Hematopoietic multipotent progenitor cell treated with erythropoietin and hydrocortisone succinate and interleukin-3 and kit ligand, for 8 days (in vitro differentiated cells): ENCODE results near the gene ARHGAP4.

Source experiments
- DNase-seq: peaks from one replicate; pipeline ENCODE4 v3.0.0-alpha.2; 2015

Gene ARHGAP4

DNA sequence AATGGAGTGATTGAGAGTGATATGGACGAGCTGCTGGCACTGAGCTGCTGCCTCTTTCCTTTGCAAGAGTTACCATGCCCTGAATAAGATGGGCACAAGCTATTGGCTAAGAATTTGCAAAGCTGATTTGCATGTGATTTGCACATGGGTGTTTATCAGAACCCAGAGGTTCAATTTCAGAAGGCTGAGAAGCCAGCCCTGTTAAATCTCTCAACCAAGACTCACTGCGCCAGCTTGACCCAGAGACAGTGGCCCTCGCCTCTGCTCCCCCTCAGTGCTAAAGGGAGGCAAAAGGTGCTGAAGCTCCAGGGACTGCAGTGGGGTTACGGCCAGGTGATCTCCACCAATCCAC lies 701 bp downstream of the ARHGAP4 start:
- peak; percentile 40 for DNase-seq

- DNase-seq: peak; percentile 58
These were observed 1.8 kb downstream of the ARHGAP4 start for GRCh38 chrX:153924149-153924861.

DNA sequence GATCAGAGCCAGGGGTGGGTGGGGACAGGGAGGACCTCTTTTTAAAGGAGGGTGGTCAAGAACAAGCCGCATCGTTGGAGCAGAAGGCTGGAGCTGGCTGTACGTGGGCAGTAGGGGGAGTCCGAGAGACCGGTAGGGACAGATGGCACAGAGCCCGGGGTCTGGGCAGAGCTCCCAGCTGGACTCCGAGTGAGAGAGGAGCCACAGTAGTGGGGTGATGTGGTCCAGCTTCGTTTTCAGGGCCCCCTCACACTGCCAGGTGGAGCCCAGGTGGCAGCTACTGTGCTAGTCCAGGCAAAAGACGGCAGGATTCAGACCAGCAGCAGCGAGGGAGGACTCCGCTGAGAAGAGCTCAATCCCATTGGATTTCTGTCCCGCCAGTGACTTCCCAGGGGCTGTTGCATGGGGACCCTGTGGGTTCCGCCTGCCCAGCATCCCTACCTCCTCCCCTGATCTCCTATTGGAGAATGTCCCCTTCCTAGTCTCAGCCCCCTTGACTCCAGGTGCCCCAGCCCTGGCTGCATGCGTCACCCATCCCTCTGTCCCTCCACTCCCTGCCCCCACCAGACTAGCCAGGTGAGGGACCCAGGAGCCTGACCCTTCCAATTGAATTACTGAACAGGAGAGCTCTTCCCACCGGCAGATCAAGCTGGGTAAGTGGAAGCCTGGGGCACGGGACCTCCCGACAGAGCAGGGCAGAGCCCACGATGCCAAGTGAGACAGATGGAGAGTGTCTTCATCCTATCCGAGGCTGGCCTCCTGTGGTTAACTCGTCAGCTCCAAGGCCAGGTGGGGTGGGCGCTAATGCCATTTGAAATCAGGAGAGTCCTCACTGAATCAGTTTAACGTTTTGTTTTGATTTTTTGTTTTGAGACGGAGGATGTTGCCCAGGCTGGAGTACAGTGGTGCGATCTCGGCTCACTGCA lies 2.9 kb downstream of the ARHGAP4 start:
- peak; percentile 30 for DNase-seq

- DNase-seq: no peak
These were observed 4.3 kb downstream of the ARHGAP4 start for GRCh38 chrX:153921511-153922446.

- no peak for DNase-seq
These were observed 5.0 kb downstream of the ARHGAP4 start for GRCh38 chrX:153921070-153921469.

DNA sequence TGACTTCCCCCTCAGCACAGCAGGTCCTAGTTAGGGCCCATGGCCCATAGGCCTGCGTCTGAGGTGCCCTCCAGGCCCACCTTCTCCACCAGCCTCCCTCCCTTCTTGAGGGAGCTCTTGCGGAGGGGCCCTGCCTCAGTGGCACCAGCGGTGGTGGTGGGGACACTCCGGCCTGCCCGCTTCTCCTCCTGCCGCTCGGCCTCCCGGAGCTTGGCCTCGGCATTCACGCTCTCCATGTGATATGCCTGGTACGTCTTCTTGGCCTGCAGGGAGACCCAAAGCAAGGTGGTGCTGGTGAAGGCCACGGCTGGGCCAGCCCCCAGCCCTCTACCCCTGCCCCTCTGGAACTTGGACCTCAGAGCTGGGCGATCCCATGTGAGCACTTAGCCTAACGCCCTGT lies 5.5 kb downstream of the ARHGAP4 start:
- no peak for DNase-seq

- no peak for DNase-seq
These were observed 6.8 kb downstream of the ARHGAP4 start for GRCh38 chrX:153919281-153919680.

- DNase-seq: no peak
These were observed 8.2 kb downstream of the ARHGAP4 start for GRCh38 chrX:153917869-153918268.

DNA sequence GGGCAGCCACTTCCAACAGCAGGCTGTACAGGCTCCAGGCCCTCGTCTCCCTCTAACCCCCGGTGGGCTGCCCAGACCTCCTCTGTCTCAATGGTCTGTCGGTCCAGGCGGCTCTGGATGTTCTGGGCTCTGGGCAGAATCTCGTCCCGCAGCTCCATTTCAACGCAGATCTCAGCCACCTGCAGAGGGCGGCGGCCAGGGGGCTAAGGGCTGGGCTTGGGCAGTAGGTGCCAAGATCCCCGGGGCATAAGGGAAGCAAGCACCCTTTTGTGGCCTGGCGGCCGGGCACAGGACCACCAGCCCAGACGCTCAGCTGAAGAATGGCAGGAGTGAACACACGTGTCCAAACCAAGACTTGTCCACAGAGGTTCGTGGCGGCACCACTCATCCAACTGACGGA lies 12.4 kb downstream of the ARHGAP4 start:
- no peak for DNase-seq

DNA sequence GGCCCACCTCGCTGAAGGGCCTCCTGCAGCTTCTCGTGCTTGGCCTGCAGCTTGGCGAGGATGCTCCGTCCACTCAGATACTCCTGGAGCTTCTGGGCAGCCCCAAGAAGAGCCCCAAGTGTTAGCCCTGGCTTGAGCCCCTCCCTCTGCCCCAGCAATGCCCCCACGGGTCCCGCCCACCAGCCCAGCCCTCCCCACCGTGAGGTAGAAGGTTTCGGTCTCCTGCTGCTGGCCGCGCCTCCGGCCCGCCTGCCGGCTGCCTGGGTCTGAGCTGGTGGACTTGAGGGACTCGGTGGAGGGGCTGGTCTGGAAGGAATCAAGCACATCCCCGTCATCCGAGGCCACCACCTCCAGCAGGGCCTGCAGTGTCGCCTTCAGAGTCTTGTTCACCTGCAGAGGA lies 12.9 kb downstream of the ARHGAP4 start:
- no peak for DNase-seq

- DNase-seq: no peak
These were observed 14.3 kb downstream of the ARHGAP4 start for GRCh38 chrX:153911798-153912197.

DNA sequence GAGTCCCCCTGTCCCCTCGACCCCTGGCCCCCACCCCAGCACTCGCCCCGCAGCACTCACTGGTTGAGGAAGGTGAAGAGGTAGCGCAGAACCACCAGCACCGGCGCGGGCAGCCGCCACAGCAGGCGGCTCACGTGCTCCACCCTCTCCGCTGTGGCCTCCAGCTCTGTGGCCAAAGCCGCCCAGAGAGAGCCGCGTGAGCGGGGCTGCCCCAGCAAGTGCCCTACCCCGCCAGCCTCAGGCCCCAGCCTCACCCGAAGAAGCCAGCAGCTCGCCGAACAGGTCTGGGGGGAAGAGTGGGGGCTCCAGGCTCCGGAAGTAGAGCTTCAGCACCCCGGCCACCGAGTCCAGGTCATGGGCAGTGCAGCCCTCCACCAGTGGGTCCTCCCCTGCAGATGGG lies 15.6 kb downstream of the ARHGAP4 start:
- no peak for DNase-seq

- DNase-seq: no peak
These were observed 16.1 kb downstream of the ARHGAP4 start for GRCh38 chrX:153909980-153910360.

DNA sequence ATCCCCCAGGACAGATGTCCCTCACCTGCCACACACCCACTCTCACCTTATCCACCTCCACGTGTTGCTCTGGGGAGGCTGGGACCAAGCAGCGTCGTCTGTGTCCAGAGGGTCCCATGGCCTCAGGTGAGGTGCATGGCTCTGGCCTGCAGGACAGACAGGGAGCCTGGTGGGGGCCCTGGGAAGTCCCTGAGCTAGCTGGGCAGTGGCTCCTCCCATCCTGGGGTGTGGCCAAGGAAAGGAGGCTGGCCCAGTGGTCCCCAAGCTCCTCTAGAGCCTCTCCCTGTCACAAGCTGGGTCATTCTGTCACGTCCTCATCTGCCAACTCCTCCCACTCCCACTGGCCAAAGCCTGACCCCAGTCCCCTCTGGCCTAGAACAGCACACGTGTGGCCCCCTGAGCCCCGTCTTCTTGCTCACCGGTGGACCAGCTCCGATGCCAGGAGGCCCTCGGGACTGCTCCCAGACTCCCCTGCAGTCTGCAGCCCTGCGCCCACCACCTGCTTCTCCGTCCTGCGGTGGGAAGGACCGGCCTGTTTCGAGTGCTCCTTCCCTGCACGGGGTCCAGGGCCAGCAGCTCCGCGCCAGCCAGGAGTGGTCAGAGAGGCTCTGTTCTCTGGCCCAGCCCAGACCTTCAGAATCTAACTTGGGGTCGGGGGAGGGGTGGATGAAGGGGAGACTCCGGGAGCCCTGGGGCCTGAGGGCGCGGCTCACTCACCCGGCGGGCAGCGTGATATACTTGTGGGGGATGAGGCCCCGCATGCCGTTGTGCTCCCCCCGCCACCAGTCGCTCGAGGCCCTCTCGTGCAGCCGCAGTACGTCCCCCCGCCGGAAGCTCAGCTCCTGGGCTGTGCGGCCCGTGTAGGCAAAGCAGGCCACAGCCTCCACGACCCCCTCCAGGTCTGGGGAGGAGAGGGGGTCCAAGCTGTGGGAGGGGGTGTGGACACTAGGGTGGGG lies 16.8 kb downstream of the ARHGAP4 start:
- DNase-seq: peak; percentile 21

- DNase-seq: no peak
These were observed 17.7 kb downstream of the ARHGAP4 start for GRCh38 chrX:153908219-153908860.

DNA sequence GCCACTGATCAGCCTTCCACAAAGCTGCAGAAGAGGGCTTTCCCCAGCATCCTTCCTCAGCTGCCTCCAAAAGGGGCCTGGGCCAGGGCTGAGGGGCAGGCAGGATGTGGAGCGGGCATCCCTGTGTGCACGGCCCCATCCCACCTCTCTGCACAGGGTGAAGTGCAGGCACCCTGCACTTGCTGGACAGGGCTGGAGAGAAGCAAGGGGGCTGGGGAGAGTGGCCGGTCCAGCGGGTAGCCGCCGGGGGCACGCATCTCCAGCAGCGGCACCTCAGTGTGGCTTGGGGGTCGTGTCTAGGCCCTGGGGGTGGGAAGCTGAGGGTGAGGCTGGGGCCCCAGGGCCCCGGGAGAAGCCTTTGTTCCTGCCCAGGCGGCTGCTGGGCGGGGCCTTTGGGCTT lies 18.6 kb downstream of the ARHGAP4 start:
- no peak for DNase-seq

- DNase-seq: no peak
These were observed 19.7 kb downstream of the ARHGAP4 start for GRCh38 chrX:153906126-153906917.

DNA sequence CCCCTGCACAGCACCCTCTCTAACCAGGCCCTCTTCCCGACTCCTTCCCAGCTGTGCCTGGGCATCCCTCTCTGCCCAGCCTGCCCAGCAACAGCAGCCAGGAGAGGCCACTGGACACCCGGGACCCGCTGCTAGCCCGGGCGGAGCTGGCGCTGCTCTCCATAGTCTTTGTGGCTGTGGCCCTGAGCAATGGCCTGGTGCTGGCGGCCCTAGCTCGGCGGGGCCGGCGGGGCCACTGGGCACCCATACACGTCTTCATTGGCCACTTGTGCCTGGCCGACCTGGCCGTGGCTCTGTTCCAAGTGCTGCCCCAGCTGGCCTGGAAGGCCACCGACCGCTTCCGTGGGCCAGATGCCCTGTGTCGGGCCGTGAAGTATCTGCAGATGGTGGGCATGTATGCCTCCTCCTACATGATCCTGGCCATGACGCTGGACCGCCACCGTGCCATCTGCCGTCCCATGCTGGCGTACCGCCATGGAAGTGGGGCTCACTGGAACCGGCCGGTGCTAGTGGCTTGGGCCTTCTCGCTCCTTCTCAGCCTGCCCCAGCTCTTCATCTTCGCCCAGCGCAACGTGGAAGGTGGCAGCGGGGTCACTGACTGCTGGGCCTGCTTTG lies 20.5 kb downstream of the ARHGAP4 start:
- no peak for DNase-seq

GRCh38 chrX:153903991-153904957 lies 21.8 kb downstream of the ARHGAP4 start, which contains the start of gene AVPR2:
TSS of gene AVPR2 (plus strand) at chrX:153904673. CDS start at chrX:153905146, 473 bp downstream.
- no peak for DNase-seq
